ENCODE measurements around the gene KRTAP10-4.

The KRTAP10-4 gene

DNA sequence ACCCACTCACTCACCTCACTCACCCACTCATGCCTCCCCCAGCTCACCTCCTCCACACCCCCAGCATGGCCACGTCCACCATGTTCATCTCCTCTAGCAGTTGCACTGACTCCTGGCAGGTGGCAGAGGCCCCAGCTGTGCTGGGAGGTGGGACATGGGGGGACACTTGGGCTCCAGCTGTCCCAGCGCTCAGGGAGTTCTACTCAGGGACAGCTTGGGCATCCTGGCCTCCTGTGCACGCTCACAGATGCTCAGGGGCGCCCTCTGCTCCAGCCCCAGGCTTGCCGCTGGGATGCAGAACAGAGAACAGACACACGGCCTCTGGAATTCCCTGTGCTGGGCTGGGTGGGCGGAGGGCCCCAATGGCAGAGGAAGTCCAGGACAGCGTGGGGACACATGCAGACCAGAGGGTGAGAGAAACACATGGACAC is 43.6 kb downstream of the KRTAP10-4 start:
- no peak for TF ChIP-seq GATA3 (IDR thresholded peaks at IDR 0.05; ENCODE audit: low read depth, low read length)
- no peak for TF ChIP-seq GATA2 (IDR thresholded peaks at IDR 0.05; ENCODE audit: low read depth, low read length)

DNA sequence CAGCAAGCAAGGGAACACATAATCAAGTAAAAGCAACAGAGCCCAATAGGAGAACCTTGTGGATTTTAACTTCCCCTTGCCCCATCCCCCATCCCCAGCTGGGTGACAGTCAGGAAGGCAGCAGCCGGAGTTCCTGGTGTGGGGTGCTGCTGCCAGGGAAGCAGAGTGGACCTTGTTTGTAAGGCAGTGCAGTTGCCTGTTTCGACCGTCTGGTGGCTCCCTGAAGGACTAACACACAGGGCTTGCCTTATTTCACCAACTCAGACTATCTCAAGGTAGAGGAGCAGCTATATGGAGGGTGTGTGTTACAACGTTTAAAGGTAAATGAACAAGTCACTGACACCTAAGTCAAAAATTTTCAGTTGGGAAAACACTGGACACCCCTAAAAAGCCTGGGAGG is 45.0 kb downstream of the KRTAP10-4 start:
- TF ChIP-seq GATA3 (IDR thresholded peaks at IDR 0.05; ENCODE audit: low read depth, low read length) (no peak), GATA2 (IDR thresholded peaks at IDR 0.05; ENCODE audit: low read depth, low read length) (no peak)

DNA sequence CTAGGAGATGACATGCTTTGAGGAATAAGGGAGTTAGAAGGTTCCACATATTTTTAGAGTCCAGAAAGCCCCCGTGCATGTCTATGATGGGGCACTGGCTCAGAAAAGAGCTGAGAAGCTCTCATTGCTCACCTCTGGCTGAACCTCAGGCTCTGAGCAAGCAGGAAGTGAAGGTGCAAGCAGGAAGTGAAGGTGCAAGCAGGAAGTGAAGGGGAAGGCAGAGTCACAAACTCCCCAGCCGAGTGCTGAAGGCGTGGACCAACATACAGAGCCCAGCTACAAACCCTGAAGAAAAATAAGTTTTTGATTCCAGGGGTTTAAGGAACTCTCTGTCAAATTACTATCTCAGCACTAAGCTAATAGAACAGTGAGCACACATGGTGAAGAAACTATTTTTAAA is 45.4 kb downstream of the KRTAP10-4 start:
- TF ChIP-seq GATA2 (IDR thresholded peaks at IDR 0.05; ENCODE audit: low read depth, low read length) (no peak), GATA3 (IDR thresholded peaks at IDR 0.05; ENCODE audit: low read depth, low read length) (no peak)

DNA sequence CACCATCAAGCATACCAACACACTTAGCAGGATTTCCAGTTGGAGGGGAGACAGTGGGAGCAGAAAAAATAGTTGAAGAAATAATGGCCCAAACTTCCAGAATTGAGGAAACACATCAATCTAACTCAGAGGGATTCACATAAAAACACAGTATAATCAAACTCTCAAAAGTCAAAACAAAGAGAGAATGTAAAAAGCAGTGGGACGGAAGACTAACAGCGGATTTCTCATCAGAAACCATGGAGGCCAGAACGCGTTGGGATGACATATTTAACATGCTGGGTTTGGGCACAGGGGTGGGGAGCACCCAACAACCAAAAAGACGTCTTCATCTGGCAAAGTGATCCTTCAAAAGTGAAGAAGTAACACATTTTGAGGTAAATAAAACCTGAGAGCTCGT is 46.4 kb downstream of the KRTAP10-4 start:
- no peak for TF ChIP-seq GATA2 (IDR thresholded peaks at IDR 0.05; ENCODE audit: low read depth, low read length)
- no peak for TF ChIP-seq GATA3 (IDR thresholded peaks at IDR 0.05; ENCODE audit: low read depth, low read length)

DNA sequence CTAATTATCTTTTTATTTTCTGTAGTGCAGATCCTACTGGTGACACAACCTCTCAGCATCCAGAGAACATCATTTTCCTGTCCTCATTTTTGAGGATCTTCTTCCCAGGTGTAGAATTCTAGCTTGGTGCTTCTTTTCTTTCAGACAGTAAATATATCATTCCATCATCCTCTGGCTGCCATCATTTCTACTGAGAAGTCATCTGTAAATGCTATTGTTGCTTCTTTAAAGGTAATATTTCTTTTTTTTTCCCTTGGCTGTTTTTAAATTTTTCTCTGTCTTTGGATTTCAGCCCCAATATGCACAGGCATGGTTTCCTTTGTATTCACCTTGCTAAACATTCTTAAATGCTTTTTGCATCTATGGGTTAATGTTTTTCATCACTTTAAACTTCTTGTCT is 50.0 kb downstream of the KRTAP10-4 start:
- TF ChIP-seq GATA2 (IDR thresholded peaks at IDR 0.05; ENCODE audit: low read depth, low read length) (no peak), GATA3 (IDR thresholded peaks at IDR 0.05; ENCODE audit: low read depth, low read length) (no peak)

All from SH-SY5Y (cell line).